GM12878 (cell line): Measurements from ENCODE around the gene DCLRE1B. TPM values are rescaled to one million over a fixed set of nuclear protein-coding genes. Genes with fewer than 3 reads are reported as not detected.

Source experiments
- ATAC-seq: fragments of 200-7000 bp; cut with Tn5 transposase; 3 replicates; pipeline ENCODE4 v1.9.1; 2020; ENCODE audit warnings: mild to moderate bottlenecking, moderate library complexity
- BruUV-seq: library from RNA; stranded (reverse); fragments of 400-500 nt; replicated peaks from 2 replicates; lab custom pipeline; 2021; lab: Mats Ljungman, UMichigan
- CTCF ChIA-PET: fragments of 300-600 bp; sonication (Branson Sonifier 250); formaldehyde crosslinking; extraction: SDS; loops from one replicate; lab custom pipeline; 2021; ENCODE audit warnings: inconsistent platforms; lab: Yijun Ruan, JAX
- POLR2A ChIA-PET: fragments of 350-600 bp; formaldehyde crosslinking; extraction: SDS; loops from one replicate; lab custom pipeline; 2021; ENCODE audit warnings: inconsistent platforms; lab: Charles Lee
- RAD21 ChIA-PET: fragments of 300-600 bp; sonication (Branson Sonifier 250); formaldehyde crosslinking; loops from one replicate; lab custom pipeline; 2023; ENCODE audit warnings: antibody characterized with exemption; ENCODE audit not compliant: unreplicated experiment; lab: Charles Lee
- SMC1A ChIA-PET: fragments of 300-600 bp; sonication (Branson Sonifier 250); formaldehyde crosslinking; loops from one replicate; lab custom pipeline; 2023; ENCODE audit not compliant: unreplicated experiment, uncharacterized antibody; lab: Charles Lee
- DNase-seq: peaks from one replicate; pipeline ENCODE4 v3.0.0-alpha.2; 2011; ENCODE audit warnings: low read depth, low spot score
- FAIRE-seq: peaks from 3 replicates; lab custom pipeline; 2011; peaks lifted over from hg19 to GRCh38; lab: Jason Lieb, UNC
- H2AFZ ChIP-seq: 2 replicates; pipeline ENCODE4 v1.6.0; 2011; ENCODE audit warnings: low read depth, low read length, control low read depth; ENCODE audit not compliant: control insufficient read depth
- H3K27ac ChIP-seq: 2 replicates; pipeline ENCODE4 v1.5.1; 2011; ENCODE audit warnings: control low read depth; ENCODE audit not compliant: control insufficient read depth, insufficient read depth
- H3K27me3 ChIP-seq, 2 experiments: replicated peaks in 1 of 2; 2 replicates each; pipeline versions ENCODE4 v1.6.0 to v1.6.1; 2011; ENCODE audit warnings: low read length in 1 of 2; ENCODE audit not compliant: control insufficient read depth in 2 of 2, insufficient read depth in 2 of 2
- H3K36me3 ChIP-seq, 2 experiments: 2 replicates each; pipeline ENCODE4 v1.5.1; 2011; ENCODE audit warnings: low read length in 1 of 2; ENCODE audit not compliant: control insufficient read depth in 2 of 2, insufficient read depth in 2 of 2
- H3K4me1 ChIP-seq: 2 replicates; pipeline ENCODE4 v1.6.1; 2011; ENCODE audit warnings: mild to moderate bottlenecking, low read length, moderate library complexity, mixed read lengths; ENCODE audit not compliant: control insufficient read depth, insufficient read depth
- H3K4me2 ChIP-seq: 2 replicates; pipeline ENCODE4 v1.6.0; 2011; ENCODE audit warnings: control low read depth; ENCODE audit not compliant: control insufficient read depth, insufficient read depth
- H3K4me3 ChIP-seq: fragments of 200-600 bp; sonication (generic); 2 replicates; pipeline ENCODE4 v1.5.1; 2016
- H3K79me2 ChIP-seq: 2 replicates; pipeline ENCODE4 v1.6.0; 2011; ENCODE audit warnings: low read length; ENCODE audit not compliant: control insufficient read depth, insufficient read depth
- H3K9ac ChIP-seq: 2 replicates; pipeline ENCODE4 v1.8.0; 2011; ENCODE audit warnings: low read length, control low read depth, mixed read lengths; ENCODE audit not compliant: control insufficient read depth, insufficient read depth
- H3K9me3 ChIP-seq: replicated peaks from 3 replicates; pipeline ENCODE4 v1.5.1; 2011; ENCODE audit warnings: mild to moderate bottlenecking, low read length; ENCODE audit not compliant: control insufficient read depth, insufficient read depth
- H4K20me1 ChIP-seq: 2 replicates; pipeline ENCODE4 v1.6.0; 2011; ENCODE audit not compliant: control insufficient read depth, insufficient read depth
- BHLHE40 ChIP-seq, 2 experiments: fragments of 450-650 bp in 1 of 2; IDR thresholded peaks; 2 replicates each; pipeline ENCODE4 v1.6.1; 2011 to 2017; ENCODE audit warnings: low read depth in 2 of 2, borderline replicate concordance in 1 of 2, improper control_type of control experiment in 1 of 2, low read length in 1 of 2, mild to moderate bottlenecking in 1 of 2
- CBFB ChIP-seq: IDR thresholded peaks from 2 replicates; pipeline ENCODE4 v1.6.1; 2016; ENCODE audit warnings: antibody characterized with exemption, low read depth
- EZH2 ChIP-seq: IDR thresholded peaks from 2 replicates; pipeline ENCODE4 v1.6.1; 2012; ENCODE audit warnings: low read depth, mild to moderate bottlenecking, control low read depth, inconsistent platforms, low read length, borderline replicate concordance; ENCODE audit not compliant: control insufficient read depth
- LARP7 ChIP-seq: fragments of 450-650 bp; IDR thresholded peaks from 2 replicates; pipeline ENCODE4 v1.6.1; 2017; ENCODE audit warnings: mild to moderate bottlenecking
- RB1 ChIP-seq: fragments of 450-650 bp; formaldehyde crosslinking; IDR thresholded peaks from 2 replicates; pipeline ENCODE4 v1.6.1; 2017; ENCODE audit warnings: mild to moderate bottlenecking, borderline replicate concordance
- TCF3 ChIP-seq: IDR thresholded peaks from 2 replicates; pipeline ENCODE4 v1.6.1; 2012; ENCODE audit warnings: low read depth, mild to moderate bottlenecking, low read length, borderline replicate concordance; ENCODE audit not compliant: insufficient read depth
- WGBS: methylation state at CpG from one replicate; pipeline ENCODE4 v1.1.6; 2016; ENCODE audit warnings: low lambda C conversion rate; ENCODE audit not compliant: insufficient replicate concordance, insufficient coverage; ENCODE audit errors: missing lambda C conversion rate; 5-methylcytosine and 5-hydroxymethylcytosine counted together
- in situ Hi-C: fragments of 300-500 bp; cut with MboI; formaldehyde crosslinking; loops from 9 replicates; pipeline ENCODE4 v1.14.3; 2018; ENCODE audit warnings: mixed read lengths
- intact Hi-C: fragments of 100-400 bp; cut with micrococcal nuclease; formaldehyde crosslinking; loops from one replicate; pipeline ENCODE4 v1.14.2; 2022; ENCODE audit not compliant: unreplicated experiment
- polyA plus RNA-seq, 11 experiments: library from polyadenylated mRNA; depleted of rRNA in 4 of 11; unstranded in 6 of 11; stranded (reverse) in 5 of 11; fragments of >200 nt; fragmentation: Nextera tagmentation in 4 of 11; fragmentation: Illumina TruSeq in 1 of 11; extraction: Ambion mirVana in 4 of 11; extraction: Trizol in 1 of 11; gene quantifications; 1 replicate in 1 of 11; 2 replicates in 10 of 11; pipeline versions ENCODE4 v1.2.1 to v1.2.3, GENCODE V29; 2011 to 2016; ENCODE audit warnings: inconsistent platforms in 2 of 11, missing spikeins in 2 of 11, low read depth in 1 of 11
- total RNA-seq, 4 experiments: library from RNA; depleted of rRNA in 3 of 4; stranded (reverse); fragments of >200 nt in 3 of 4; fragmentation: Illumina TruSeq in 1 of 4; extraction: Trizol in 1 of 4; gene quantifications; 2 replicates each; pipeline versions ENCODE4 v1.2.1 to v1.2.3, GENCODE V29; 2013 to 2021
- TF ChIP-seq, protein P1 (sequence below): IDR thresholded peaks from 2 replicates; pipeline ENCODE4 v1.6.1; 2012; ENCODE audit warnings: improper control_type of control experiment, low read depth, low read length; ENCODE audit not compliant: insufficient replicate concordance

The DCLRE1B gene
- total and polyA plus RNA-seq, 10 of the 15 experiments (the other 5 are each of a cell fraction or from before 2014, with no cell fraction given), result 5.4 to 18.3 (median 13.4) TPM

DNA sequence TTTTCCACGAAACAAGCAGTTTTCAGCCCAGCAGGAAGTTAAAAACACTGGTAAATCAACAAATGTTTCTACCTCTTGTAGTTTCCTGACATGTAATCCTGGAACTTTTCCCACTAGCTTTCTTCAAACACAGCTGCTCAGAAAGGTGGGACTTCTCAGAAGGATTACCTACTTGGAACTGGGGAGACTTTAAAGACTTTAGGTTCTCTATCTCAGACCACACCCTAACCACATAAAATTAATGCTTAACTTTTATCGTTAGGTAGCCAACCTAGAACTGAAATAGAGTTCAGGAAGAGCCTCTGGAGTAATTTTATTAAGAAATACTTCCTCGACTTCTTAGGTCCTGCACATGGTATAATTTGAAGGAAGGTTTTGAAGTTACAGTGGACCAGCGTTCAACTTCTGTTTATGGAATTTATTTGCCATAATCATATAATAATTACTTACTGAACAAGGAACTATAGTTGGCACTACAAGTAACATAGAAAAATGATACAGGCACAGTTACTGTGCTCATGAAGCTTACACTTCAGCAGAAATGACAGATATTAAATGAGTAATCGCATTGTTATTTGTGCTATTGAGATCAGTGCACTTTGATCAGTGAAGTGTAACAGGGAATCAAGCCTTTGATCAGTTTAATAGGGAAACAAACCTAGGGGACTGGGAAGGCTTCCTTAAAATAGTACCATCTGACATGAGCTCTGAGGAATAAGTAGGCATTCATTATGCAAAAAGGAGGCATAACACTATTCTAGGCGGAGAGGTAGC is 17.5 kb upstream of the DCLRE1B start, which contains the start of gene BCL2L15:
Gene BCL2L15, minus strand, starts transcription at position 180 of the 774 bp plus-strand sequence. CDS start 206 bp downstream, outside the sequence.
- CTCF ChIA-PET, result interaction anchor here (1.5 kb wide), 1 partner anchor 14 kb away, joined by 4 read pairs; no protein-coding TSS in a partner anchor
- SMC1A ChIA-PET, result interaction anchor here (0.9 to 15.2 kb wide), 6 partner anchors 8 to 64 kb away, joined by 3 to 396 read pairs (median 4); partner anchors contain the start of genes AP4B1 and DCLRE1B

More for the DNA sequence above, 17.5 kb upstream of the DCLRE1B start, which contains the start of gene BCL2L15:
- H4K20me1 ChIP-seq, result no peaks in the 10 kb centered on the region
- H3K4me1 ChIP-seq, result no peaks in the 10 kb centered on the region
- no peak for TF ChIP-seq TCF3
- TF ChIP-seq RB1, result no peak
- TF ChIP-seq, protein P1, sequence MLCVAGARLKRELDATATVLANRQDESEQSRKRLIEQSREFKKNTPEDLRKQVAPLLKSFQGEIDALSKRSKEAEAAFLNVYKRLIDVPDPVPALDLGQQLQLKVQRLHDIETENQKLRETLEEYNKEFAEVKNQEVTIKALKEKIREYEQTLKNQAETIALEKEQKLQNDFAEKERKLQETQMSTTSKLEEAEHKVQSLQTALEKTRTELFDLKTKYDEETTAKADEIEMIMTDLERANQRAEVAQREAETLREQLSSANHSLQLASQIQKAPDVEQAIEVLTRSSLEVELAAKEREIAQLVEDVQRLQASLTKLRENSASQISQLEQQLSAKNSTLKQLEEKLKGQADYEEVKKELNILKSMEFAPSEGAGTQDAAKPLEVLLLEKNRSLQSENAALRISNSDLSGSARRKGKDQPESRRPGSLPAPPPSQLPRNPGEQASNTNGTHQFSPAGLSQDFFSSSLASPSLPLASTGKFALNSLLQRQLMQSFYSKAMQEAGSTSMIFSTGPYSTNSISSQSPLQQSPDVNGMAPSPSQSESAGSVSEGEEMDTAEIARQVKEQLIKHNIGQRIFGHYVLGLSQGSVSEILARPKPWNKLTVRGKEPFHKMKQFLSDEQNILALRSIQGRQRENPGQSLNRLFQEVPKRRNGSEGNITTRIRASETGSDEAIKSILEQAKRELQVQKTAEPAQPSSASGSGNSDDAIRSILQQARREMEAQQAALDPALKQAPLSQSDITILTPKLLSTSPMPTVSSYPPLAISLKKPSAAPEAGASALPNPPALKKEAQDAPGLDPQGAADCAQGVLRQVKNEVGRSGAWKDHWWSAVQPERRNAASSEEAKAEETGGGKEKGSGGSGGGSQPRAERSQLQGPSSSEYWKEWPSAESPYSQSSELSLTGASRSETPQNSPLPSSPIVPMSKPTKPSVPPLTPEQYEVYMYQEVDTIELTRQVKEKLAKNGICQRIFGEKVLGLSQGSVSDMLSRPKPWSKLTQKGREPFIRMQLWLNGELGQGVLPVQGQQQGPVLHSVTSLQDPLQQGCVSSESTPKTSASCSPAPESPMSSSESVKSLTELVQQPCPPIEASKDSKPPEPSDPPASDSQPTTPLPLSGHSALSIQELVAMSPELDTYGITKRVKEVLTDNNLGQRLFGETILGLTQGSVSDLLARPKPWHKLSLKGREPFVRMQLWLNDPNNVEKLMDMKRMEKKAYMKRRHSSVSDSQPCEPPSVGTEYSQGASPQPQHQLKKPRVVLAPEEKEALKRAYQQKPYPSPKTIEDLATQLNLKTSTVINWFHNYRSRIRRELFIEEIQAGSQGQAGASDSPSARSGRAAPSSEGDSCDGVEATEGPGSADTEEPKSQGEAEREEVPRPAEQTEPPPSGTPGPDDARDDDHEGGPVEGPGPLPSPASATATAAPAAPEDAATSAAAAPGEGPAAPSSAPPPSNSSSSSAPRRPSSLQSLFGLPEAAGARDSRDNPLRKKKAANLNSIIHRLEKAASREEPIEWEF, result no peak
- TF ChIP-seq LARP7, result no peak
- TF ChIP-seq EZH2, result no peak
- TF ChIP-seq CBFB, result no peak
- TF ChIP-seq BHLHE40 (IDR thresholded peaks at IDR 0.05; ENCODE audit: borderline replicate concordance in 1 of 2, low read depth in 2 of 2, low read length in 1 of 2), result no peak
- FAIRE-seq (no peak), DNase-seq (no peak), ATAC-seq (no peak)
- intact Hi-C loops, result no loop called here
- H3K27me3 ChIP-seq, result no peaks in the 10 kb centered on the region
- H3K9ac ChIP-seq, result no peak within 1 kb of the TSS
- in situ Hi-C loops, result no loop called here
- H3K27ac ChIP-seq, result no peak within 1 kb of the TSS
- no peak within 1 kb of the TSS for H3K4me3 ChIP-seq
- no peak within 1 kb of the TSS for H2AFZ ChIP-seq
- BruUV-seq, result no TSS peak
- no peak within 1 kb of the TSS for H3K4me2 ChIP-seq
- 96% methylated on average over 6 of the region's 6 CpGs for WGBS
- no peaks in the 10 kb centered on the region for H3K79me2 ChIP-seq
- H3K9me3 ChIP-seq, result no peaks in the 10 kb centered on the region
- no peaks in the 10 kb centered on the region for H3K36me3 ChIP-seq
- ChIA-PET POLR2A (interaction anchor here (0.6 to 2.4 kb wide), 2 partner anchors 16 to 448 kb away, joined by 4 to 7 read pairs; no protein-coding TSS in a partner anchor), RAD21 (interaction anchor here (1.7 kb wide), 1 partner anchor 16 kb away, joined by 7 read pairs; no protein-coding TSS in a partner anchor)
